Loucy (cell line): Measurements from ENCODE around the gene PDE3B.

Source experiments
- H2AFZ ChIP-seq: fragments of 200-600 bp; sonication (generic); 2 replicates; pipeline ENCODE4 v1.6.0; 2016; ENCODE audit warnings: antibody characterized with exemption, mild to moderate bottlenecking, low read length, moderate library complexity
- H3F3A ChIP-seq: fragments of 200-600 bp; 2 replicates; pipeline ENCODE4 v1.6.0; 2016; ENCODE audit warnings: antibody characterized with exemption, low read depth, mild to moderate bottlenecking
- H3K27me3 ChIP-seq: fragments of 200-600 bp; sonication (generic); 2 replicates; pipeline ENCODE4 v1.6.1; 2014; ENCODE audit warnings: low read length, mild to moderate bottlenecking; ENCODE audit not compliant: insufficient read depth, poor library complexity, severe bottlenecking
- H3K36me3 ChIP-seq: fragments of 200-600 bp; sonication (generic); 2 replicates; pipeline ENCODE4 v1.6.1; 2016; ENCODE audit warnings: low read length; ENCODE audit not compliant: insufficient read depth
- H3K4me1 ChIP-seq: fragments of 200-600 bp; sonication (generic); 2 replicates; pipeline ENCODE4 v1.5.1; 2014; ENCODE audit warnings: low read length, mild to moderate bottlenecking; ENCODE audit not compliant: insufficient read depth, poor library complexity, severe bottlenecking
- H3K4me2 ChIP-seq: fragments of 200-600 bp; sonication (generic); 2 replicates; pipeline ENCODE4 v1.6.0; 2014; ENCODE audit warnings: antibody characterized with exemption, low read length, low read depth, mild to moderate bottlenecking; ENCODE audit not compliant: poor library complexity, severe bottlenecking
- H3K4me3 ChIP-seq: fragments of 200-600 bp; sonication (generic); 2 replicates; pipeline ENCODE4 v1.5.1; 2014; ENCODE audit warnings: low read length, mild to moderate bottlenecking, mixed read lengths; ENCODE audit not compliant: poor library complexity, severe bottlenecking
- H3K79me2 ChIP-seq: fragments of 200-600 bp; sonication (generic); 2 replicates; pipeline ENCODE4 v1.6.1; 2014; ENCODE audit warnings: low read length; ENCODE audit not compliant: insufficient read depth
- H3K9ac ChIP-seq: fragments of 200-600 bp; sonication (generic); 2 replicates; pipeline ENCODE4 v1.6.0; 2014; ENCODE audit warnings: mild to moderate bottlenecking, low read depth, low read length, moderate library complexity; ENCODE audit not compliant: poor library complexity, severe bottlenecking
- H3K9me2 ChIP-seq: fragments of 200-600 bp; sonication (generic); replicated peaks from 2 replicates; pipeline ENCODE4 v1.6.1; 2016; ENCODE audit warnings: low read depth, low read length, mixed read lengths
- H3K9me3 ChIP-seq: fragments of 200-600 bp; sonication (generic); 2 replicates; pipeline ENCODE4 v1.6.1; 2014; ENCODE audit warnings: mild to moderate bottlenecking, antibody characterized with exemption, low read length, low read depth; ENCODE audit not compliant: insufficient read depth
- H4K20me1 ChIP-seq: fragments of 200-600 bp; sonication (generic); 2 replicates; pipeline ENCODE4 v1.6.0; 2014; ENCODE audit warnings: antibody characterized with exemption, low read length, mild to moderate bottlenecking; ENCODE audit not compliant: insufficient read depth, poor library complexity, severe bottlenecking
- CTCF ChIP-seq: fragments of 200-600 bp; sonication (generic); conservative IDR thresholded peaks from 2 replicates; pipeline ENCODE4 v1.5.1; 2014; ENCODE audit warnings: mild to moderate bottlenecking, antibody characterized with exemption, low read length
- EZH2phosphoT487 ChIP-seq: fragments of 200-600 bp; IDR thresholded peaks from 2 replicates; pipeline ENCODE4 v1.6.1; 2018; ENCODE audit warnings: antibody characterized with exemption, mild to moderate bottlenecking, moderate library complexity, borderline replicate concordance

The PDE3B gene

GRCh38 chr11:14673421-14673820 is 29.8 kb downstream of the PDE3B start:
- Histone ChIP-seq H3K4me3 (no peak overlapping the region), H3K27me3 (no peaks in the 10 kb centered on the region), H3K36me3 (peaks cover 17% of the 10 kb centered on the region), H3K9ac (no peak overlapping the region), H3K79me2 (peaks cover 27% of the 10 kb centered on the region), H3K4me2 (no peak overlapping the region), H3K9me3 (0 out of 2 replicates have a peak, but pooled peaks cover 10% of the 10 kb centered on the region), H3K9me2 (no peaks in the 10 kb centered on the region), H3K4me1 (peaks cover 11% of the 10 kb centered on the region), H2AFZ (no peak overlapping the region), H4K20me1 (no peaks in the 10 kb centered on the region), H3F3A (no peaks in the 10 kb centered on the region)
- TF ChIP-seq CTCF, result no peak
- TF ChIP-seq EZH2phosphoT487, result no peak

GRCh38 chr11:14673824-14674405 is 30.3 kb downstream of the PDE3B start:
- peaks cover 19% of the 10 kb centered on the region for H3K36me3 ChIP-seq
- H3K9me2 ChIP-seq, result no peaks in the 10 kb centered on the region
- H3K4me2 ChIP-seq, result no peak overlapping the region
- H3K4me3 ChIP-seq, result no peak overlapping the region
- no peak overlapping the region for H2AFZ ChIP-seq
- peaks cover 30% of the 10 kb centered on the region for H3K79me2 ChIP-seq
- peaks cover 12% of the 10 kb centered on the region for H3K9me3 ChIP-seq
- H4K20me1 ChIP-seq, result no peaks in the 10 kb centered on the region
- H3K27me3 ChIP-seq, result no peaks in the 10 kb centered on the region
- H3K4me1 ChIP-seq, result peaks cover 7% of the 10 kb centered on the region
- TF ChIP-seq CTCF (no peak), EZH2phosphoT487 (no peak)
- no peak overlapping the region for H3K9ac ChIP-seq
- no peaks in the 10 kb centered on the region for H3F3A ChIP-seq

GRCh38 chr11:14676068-14676467 is 32.5 kb downstream of the PDE3B start:
- Histone ChIP-seq H3K9ac (no peak overlapping the region), H2AFZ (no peak overlapping the region), H3K79me2 (peaks cover 49% of the 10 kb centered on the region), H4K20me1 (no peaks in the 10 kb centered on the region), H3K9me3 (peaks cover 22% of the 10 kb centered on the region), H3K4me2 (no peak overlapping the region), H3F3A (no peaks in the 10 kb centered on the region), H3K4me1 (peaks cover 5% of the 10 kb centered on the region), H3K27me3 (no peaks in the 10 kb centered on the region), H3K9me2 (no peaks in the 10 kb centered on the region), H3K36me3 (peaks cover 31% of the 10 kb centered on the region), H3K4me3 (no peak overlapping the region)
- TF ChIP-seq CTCF (no peak), EZH2phosphoT487 (no peak)
